HepG2 (cell line): ENCODE results near the gene PPP1R7. TPM values are rescaled to one million over a fixed set of nuclear protein-coding genes. Genes with fewer than 3 reads are reported as not detected.
A peak's percentile ranks its signal among the peaks of the same experiment; 100 is the strongest.

ENCODE experiments used
- HDAC2 ChIP-seq: sonication (generic); formaldehyde crosslinking; IDR thresholded peaks from 2 replicates; pipeline ENCODE4 v1.4.0; 2020; ENCODE audit warnings: missing genetic modification reagents
- HMG20B ChIP-seq: conservative IDR thresholded peaks from 2 replicates; pipeline ENCODE4 v1.6.1; 2016; ENCODE audit warnings: missing genetic modification reagents, missing compliant biosample characterization
- HNRNPUL1 ChIP-seq: fragments of 200-400 bp; formaldehyde crosslinking; IDR thresholded peaks from 2 replicates; pipeline ENCODE4 v1.6.1; 2017; ENCODE audit warnings: low read depth, mild to moderate bottlenecking, low read length, moderate library complexity
- IKZF4 ChIP-seq: sonication (generic); formaldehyde crosslinking; IDR thresholded peaks from 2 replicates; pipeline ENCODE4 v1.5.1; 2020; ENCODE audit warnings: borderline replicate concordance, mild to moderate bottlenecking, low read depth, missing genetic modification reagents; ENCODE audit errors: not compliant biosample characterization
- KLF16 ChIP-seq, 2 experiments: sonication (generic) in 1 of 2; formaldehyde crosslinking in 1 of 2; IDR thresholded peaks; 2 replicates each; pipeline versions ENCODE4 v1.6.1 to v1.8.0; 2016 to 2023; ENCODE audit warnings: missing genetic modification reagents in 2 of 2, missing compliant biosample characterization in 1 of 2
- MYC ChIP-seq: sonication (generic); formaldehyde crosslinking; IDR thresholded peaks from 2 replicates; pipeline ENCODE4 v1.9.0; 2021; ENCODE audit warnings: missing genetic modification reagents, borderline replicate concordance
- NCOA5 ChIP-seq: sonication (generic); formaldehyde crosslinking; IDR thresholded peaks from 2 replicates; pipeline ENCODE4 v1.4.0; 2020; ENCODE audit warnings: missing genetic modification reagents
- NFRKB ChIP-seq: fragments of 450-650 bp; IDR thresholded peaks from 2 replicates; pipeline ENCODE4 v1.6.1; 2017
- PAF1 ChIP-seq: IDR thresholded peaks from 2 replicates; pipeline ENCODE4 v1.6.1; 2016; ENCODE audit warnings: missing genetic modification reagents, missing compliant biosample characterization
- PHB2 ChIP-seq: fragments of 450-650 bp; IDR thresholded peaks from 2 replicates; pipeline ENCODE4 v1.6.1; 2018; ENCODE audit not compliant: partially characterized antibody
- SP4 ChIP-seq: sonication (generic); formaldehyde crosslinking; IDR thresholded peaks from 2 replicates; pipeline ENCODE4 v1.8.1; 2023; ENCODE audit warnings: mild to moderate bottlenecking, missing genetic modification reagents
- SYNCRIP ChIP-seq: fragments of 200-400 bp; formaldehyde crosslinking; IDR thresholded peaks from 2 replicates; pipeline ENCODE4 v1.6.1; 2018; ENCODE audit warnings: mild to moderate bottlenecking, low read depth, low read length; ENCODE audit not compliant: insufficient read depth
- YEATS4 ChIP-seq: sonication (generic); formaldehyde crosslinking; IDR thresholded peaks from 2 replicates; pipeline ENCODE4 v1.4.0; 2020; ENCODE audit warnings: missing genetic modification reagents, borderline replicate concordance
- ZBTB26 ChIP-seq: IDR thresholded peaks from 2 replicates; pipeline ENCODE4 v1.6.1; 2016; ENCODE audit warnings: missing compliant biosample characterization, missing genetic modification reagents, borderline replicate concordance
- ZBTB7B ChIP-seq: sonication (generic); formaldehyde crosslinking; IDR thresholded peaks from 2 replicates; pipeline ENCODE4 v1.4.0; 2020; ENCODE audit warnings: missing genetic modification reagents
- ZNF260 ChIP-seq: sonication (generic); formaldehyde crosslinking; IDR thresholded peaks from 2 replicates; pipeline ENCODE4 v1.4.0; 2020; ENCODE audit warnings: missing genetic modification reagents, low read depth, mild to moderate bottlenecking, borderline replicate concordance
- ZNF337 ChIP-seq: sonication (generic); formaldehyde crosslinking; IDR thresholded peaks from 2 replicates; pipeline ENCODE4 v1.5.1; 2020; ENCODE audit warnings: missing genetic modification reagents, low read depth, mild to moderate bottlenecking, borderline replicate concordance
- ZNF430 ChIP-seq: sonication (generic); formaldehyde crosslinking; IDR thresholded peaks from 2 replicates; pipeline ENCODE4 v1.9.0; 2021; ENCODE audit warnings: mild to moderate bottlenecking, missing genetic modification reagents
- ZNF598 ChIP-seq: sonication (generic); formaldehyde crosslinking; IDR thresholded peaks from 2 replicates; pipeline ENCODE4 v1.5.1; 2020; ENCODE audit warnings: mild to moderate bottlenecking, missing genetic modification reagents, borderline replicate concordance
- ZNF768 ChIP-seq: sonication (generic); formaldehyde crosslinking; IDR thresholded peaks from 2 replicates; pipeline ENCODE4 v1.4.0; 2020; ENCODE audit warnings: missing genetic modification reagents
- ZNF850 ChIP-seq: sonication (generic); formaldehyde crosslinking; conservative IDR thresholded peaks from 2 replicates; pipeline ENCODE4 v1.9.0; 2021; ENCODE audit warnings: mild to moderate bottlenecking, missing genetic modification reagents
- polyA plus RNA-seq, 8 experiments: library from polyadenylated mRNA; depleted of rRNA in 3 of 8; stranded (reverse) in 7 of 8; unstranded in 1 of 8; fragments of >200 nt; fragmentation: Illumina TruSeq in 4 of 8; extraction: Trizol in 4 of 8; gene quantifications; 2 replicates each; pipeline versions ENCODE4 v1.2.1 to v1.2.3, GENCODE V29; 2011 to 2016; ENCODE audit warnings: low read depth in 4 of 8, missing spikeins in 1 of 8, mixed read lengths in 1 of 8; ENCODE audit not compliant: insufficient read depth in 1 of 8
- total RNA-seq, 5 experiments: library from RNA; depleted of rRNA; stranded (reverse); fragments of >200 nt; fragmentation: Illumina TruSeq; extraction: Trizol; gene quantifications; 2 replicates each; pipeline ENCODE4 v1.2.3, GENCODE V29; 2016; ENCODE audit warnings: low read depth in 1 of 5
- TF ChIP-seq, protein P1 (sequence below): sonication (generic); formaldehyde crosslinking; IDR thresholded peaks from 2 replicates; pipeline ENCODE4 v1.5.0; 2020; ENCODE audit warnings: missing genetic modification reagents
- TF ChIP-seq, protein P2 (sequence below): sonication (generic); formaldehyde crosslinking; IDR thresholded peaks from 2 replicates; pipeline ENCODE4 v1.4.0; 2020; ENCODE audit warnings: mild to moderate bottlenecking, missing genetic modification reagents
- TF ChIP-seq, protein P3 (sequence below): sonication (generic); formaldehyde crosslinking; IDR thresholded peaks from 2 replicates; pipeline ENCODE4 v1.4.0; 2020; ENCODE audit warnings: mild to moderate bottlenecking, missing genetic modification reagents

PPP1R7 gene
- total and polyA plus RNA-seq, 2 of the 13 experiments (the other 11 are each of a cell fraction or from before 2014, with no cell fraction given) = 33.3 to 67.9 TPM

DNA sequence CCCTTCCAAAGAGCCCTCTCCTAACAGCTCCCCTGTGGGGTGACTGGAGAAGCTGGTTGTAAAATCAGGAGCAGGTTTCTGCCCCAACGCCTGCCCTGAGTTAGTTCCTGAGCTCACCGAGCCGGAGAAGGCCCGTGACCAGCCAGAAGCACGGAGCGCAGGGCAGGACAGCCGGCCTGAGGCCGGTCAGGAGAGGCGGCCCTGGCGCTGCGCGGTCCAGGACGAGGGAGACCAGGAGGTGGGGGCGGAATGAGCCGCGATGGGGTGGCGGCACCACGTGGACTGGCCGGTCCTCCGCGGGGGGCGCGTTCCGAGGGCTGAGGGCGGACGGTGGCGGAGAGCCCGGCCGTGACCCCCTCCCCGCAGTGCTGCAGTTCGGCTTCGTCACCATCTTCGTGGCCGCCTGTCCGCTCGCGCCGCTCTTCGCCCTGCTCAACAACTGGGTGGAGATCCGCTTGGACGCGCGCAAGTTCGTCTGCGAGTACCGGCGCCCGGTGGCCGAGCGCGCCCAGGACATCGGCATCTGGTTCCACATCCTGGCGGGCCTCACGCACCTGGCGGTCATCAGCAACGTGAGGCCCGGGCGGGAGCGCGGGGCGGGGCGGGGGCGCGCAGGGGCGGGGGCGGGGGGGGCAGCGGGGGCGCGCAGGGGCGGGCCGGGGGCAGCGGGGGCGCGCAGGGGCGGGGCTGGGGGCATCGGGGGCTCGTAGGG, 67.2 kb downstream of the PPP1R7 start (continued):
- TF ChIP-seq SP4 (CRISPR knock-in tag) (no peak), HNRNPUL1 (no peak), ZNF768 (CRISPR knock-in tag) (no peak), ZBTB7B (CRISPR knock-in tag) (peak; percentile 69; the same call in 1 of the 2 replicates), IKZF4 (CRISPR knock-in tag) (peak; percentile 41), ZNF430 (CRISPR knock-in tag) (peak; percentile 85), SYNCRIP (no peak), PHB2 (no peak), NCOA5 (CRISPR knock-in tag) (no peak), ZNF260 (CRISPR knock-in tag) (no peak), ZNF850 (CRISPR knock-in tag) (no peak), KLF16 (CRISPR knock-in tag; IDR thresholded peaks at IDR 0.05) (peak; percentile 81 to 82; a peak in 2 of 4 replicates), ZNF337 (CRISPR knock-in tag) (no peak), HMG20B (CRISPR knock-in tag) (peak; percentile 36; the same call in 1 of the 2 replicates), HDAC2 (peak; percentile 80), YEATS4 (CRISPR knock-in tag) (peak; percentile 84), ZNF598 (CRISPR knock-in tag) (peak; percentile 85; the same call in 1 of the 2 replicates), PAF1 (CRISPR knock-in tag) (no peak), MYC (CRISPR knock-in tag) (peak; percentile 96), ZBTB26 (CRISPR knock-in tag) (peak; percentile 68; the same call in 1 of the 2 replicates), NFRKB (no peak)
- TF ChIP-seq, protein P1, sequence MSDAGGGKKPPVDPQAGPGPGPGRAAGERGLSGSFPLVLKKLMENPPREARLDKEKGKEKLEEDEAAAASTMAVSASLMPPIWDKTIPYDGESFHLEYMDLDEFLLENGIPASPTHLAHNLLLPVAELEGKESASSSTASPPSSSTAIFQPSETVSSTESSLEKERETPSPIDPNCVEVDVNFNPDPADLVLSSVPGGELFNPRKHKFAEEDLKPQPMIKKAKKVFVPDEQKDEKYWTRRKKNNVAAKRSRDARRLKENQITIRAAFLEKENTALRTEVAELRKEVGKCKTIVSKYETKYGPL (CRISPR knock-in tag) = peak; percentile 61; the same call in 1 of the 2 replicates
- TF ChIP-seq, protein P2, sequence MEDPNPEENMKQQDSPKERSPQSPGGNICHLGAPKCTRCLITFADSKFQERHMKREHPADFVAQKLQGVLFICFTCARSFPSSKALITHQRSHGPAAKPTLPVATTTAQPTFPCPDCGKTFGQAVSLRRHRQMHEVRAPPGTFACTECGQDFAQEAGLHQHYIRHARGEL (CRISPR knock-in tag) = 0 out of 2 replicates have a peak, but pooled peaks have one; percentile 71
- TF ChIP-seq, protein P3, sequence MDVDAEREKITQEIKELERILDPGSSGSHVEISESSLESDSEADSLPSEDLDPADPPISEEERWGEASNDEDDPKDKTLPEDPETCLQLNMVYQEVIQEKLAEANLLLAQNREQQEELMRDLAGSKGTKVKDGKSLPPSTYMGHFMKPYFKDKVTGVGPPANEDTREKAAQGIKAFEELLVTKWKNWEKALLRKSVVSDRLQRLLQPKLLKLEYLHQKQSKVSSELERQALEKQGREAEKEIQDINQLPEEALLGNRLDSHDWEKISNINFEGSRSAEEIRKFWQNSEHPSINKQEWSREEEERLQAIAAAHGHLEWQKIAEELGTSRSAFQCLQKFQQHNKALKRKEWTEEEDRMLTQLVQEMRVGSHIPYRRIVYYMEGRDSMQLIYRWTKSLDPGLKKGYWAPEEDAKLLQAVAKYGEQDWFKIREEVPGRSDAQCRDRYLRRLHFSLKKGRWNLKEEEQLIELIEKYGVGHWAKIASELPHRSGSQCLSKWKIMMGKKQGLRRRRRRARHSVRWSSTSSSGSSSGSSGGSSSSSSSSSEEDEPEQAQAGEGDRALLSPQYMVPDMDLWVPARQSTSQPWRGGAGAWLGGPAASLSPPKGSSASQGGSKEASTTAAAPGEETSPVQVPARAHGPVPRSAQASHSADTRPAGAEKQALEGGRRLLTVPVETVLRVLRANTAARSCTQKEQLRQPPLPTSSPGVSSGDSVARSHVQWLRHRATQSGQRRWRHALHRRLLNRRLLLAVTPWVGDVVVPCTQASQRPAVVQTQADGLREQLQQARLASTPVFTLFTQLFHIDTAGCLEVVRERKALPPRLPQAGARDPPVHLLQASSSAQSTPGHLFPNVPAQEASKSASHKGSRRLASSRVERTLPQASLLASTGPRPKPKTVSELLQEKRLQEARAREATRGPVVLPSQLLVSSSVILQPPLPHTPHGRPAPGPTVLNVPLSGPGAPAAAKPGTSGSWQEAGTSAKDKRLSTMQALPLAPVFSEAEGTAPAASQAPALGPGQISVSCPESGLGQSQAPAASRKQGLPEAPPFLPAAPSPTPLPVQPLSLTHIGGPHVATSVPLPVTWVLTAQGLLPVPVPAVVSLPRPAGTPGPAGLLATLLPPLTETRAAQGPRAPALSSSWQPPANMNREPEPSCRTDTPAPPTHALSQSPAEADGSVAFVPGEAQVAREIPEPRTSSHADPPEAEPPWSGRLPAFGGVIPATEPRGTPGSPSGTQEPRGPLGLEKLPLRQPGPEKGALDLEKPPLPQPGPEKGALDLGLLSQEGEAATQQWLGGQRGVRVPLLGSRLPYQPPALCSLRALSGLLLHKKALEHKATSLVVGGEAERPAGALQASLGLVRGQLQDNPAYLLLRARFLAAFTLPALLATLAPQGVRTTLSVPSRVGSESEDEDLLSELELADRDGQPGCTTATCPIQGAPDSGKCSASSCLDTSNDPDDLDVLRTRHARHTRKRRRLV (CRISPR knock-in tag) = no peak
